NB4 (cell line): ENCODE data around the gene PRPS1.

Experiments
- MAX ChIP-seq: IDR thresholded peaks from 2 replicates; pipeline ENCODE4 v1.6.1; 2011; ENCODE audit warnings: low read depth, low read length
- POLR2A ChIP-seq: IDR thresholded peaks from 2 replicates; pipeline ENCODE4 v1.6.1; 2011; ENCODE audit warnings: mild to moderate bottlenecking; ENCODE audit not compliant: insufficient read length; ENCODE audit errors: extremely low read depth
- TF ChIP-seq, protein P1 (sequence below): IDR thresholded peaks from one replicate; pipeline ENCODE4 v1.5.1; 2012; ENCODE audit warnings: low read depth, low read length

DNA sequence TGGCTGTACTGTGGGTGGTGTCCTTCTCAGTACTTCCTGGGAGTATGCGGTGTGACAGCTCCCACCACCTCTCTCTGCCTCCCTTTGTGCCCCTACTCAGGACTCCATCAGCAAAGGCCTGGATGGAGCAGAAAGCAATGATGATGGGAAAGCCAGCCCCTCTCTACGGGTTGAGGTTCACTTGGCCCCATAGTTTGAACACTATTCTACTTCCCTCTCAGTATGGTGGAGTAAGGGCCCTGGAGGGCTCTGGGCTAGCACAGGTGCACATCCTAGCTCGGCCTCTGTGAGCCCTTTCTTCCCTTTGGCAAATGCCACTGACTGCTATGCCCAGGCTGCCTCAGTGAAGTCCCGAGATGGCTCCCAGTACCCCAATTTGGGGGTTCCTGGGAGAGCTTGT lies 31.0 kb downstream of the PRPS1 start:
- TF ChIP-seq, protein P1, sequence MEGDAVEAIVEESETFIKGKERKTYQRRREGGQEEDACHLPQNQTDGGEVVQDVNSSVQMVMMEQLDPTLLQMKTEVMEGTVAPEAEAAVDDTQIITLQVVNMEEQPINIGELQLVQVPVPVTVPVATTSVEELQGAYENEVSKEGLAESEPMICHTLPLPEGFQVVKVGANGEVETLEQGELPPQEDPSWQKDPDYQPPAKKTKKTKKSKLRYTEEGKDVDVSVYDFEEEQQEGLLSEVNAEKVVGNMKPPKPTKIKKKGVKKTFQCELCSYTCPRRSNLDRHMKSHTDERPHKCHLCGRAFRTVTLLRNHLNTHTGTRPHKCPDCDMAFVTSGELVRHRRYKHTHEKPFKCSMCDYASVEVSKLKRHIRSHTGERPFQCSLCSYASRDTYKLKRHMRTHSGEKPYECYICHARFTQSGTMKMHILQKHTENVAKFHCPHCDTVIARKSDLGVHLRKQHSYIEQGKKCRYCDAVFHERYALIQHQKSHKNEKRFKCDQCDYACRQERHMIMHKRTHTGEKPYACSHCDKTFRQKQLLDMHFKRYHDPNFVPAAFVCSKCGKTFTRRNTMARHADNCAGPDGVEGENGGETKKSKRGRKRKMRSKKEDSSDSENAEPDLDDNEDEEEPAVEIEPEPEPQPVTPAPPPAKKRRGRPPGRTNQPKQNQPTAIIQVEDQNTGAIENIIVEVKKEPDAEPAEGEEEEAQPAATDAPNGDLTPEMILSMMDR, result no peak
- no peak for TF ChIP-seq POLR2A
- TF ChIP-seq MAX, result no peak
